ENCODE data around the gene LRRC73. TPM values are rescaled to one million over a fixed set of nuclear protein-coding genes. Genes with fewer than 3 reads are reported as not detected.
"Not testable (repeated sequence)": the region's sequence is repeated elsewhere in the genome, so short reads cannot be mapped to it uniquely, and the experiment has no call there.

LRRC73 gene
- total and polyA plus RNA-seq, 2 of the 8 experiments (the other 6 are each of a cell fraction or from before 2014, with no cell fraction given) = 0.24 to 0.26 TPM

DNA sequence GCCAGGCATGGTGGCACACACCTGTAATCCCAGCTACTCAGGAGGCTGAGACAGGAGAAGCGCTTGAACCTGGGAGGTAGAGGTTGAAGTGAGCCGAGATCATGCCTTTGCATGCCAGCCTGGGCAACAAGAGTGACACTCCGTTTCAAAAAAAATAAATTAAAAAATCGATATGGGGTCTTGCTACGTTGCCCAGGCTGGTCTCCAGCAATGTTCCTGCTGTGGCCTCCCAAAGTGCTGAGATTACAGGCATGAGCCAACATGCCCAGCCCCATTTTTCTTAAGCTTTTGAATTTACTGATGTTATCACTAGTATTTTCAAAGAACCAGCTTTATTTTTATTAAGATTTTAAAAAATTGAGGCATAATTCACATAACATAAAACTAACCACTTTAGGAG lies 30.4 kb upstream of the LRRC73 start (continued):
- TF ChIP-seq SUZ12 (IDR thresholded peaks at IDR 0.05; ENCODE audit: low read length) = no peak

DNA sequence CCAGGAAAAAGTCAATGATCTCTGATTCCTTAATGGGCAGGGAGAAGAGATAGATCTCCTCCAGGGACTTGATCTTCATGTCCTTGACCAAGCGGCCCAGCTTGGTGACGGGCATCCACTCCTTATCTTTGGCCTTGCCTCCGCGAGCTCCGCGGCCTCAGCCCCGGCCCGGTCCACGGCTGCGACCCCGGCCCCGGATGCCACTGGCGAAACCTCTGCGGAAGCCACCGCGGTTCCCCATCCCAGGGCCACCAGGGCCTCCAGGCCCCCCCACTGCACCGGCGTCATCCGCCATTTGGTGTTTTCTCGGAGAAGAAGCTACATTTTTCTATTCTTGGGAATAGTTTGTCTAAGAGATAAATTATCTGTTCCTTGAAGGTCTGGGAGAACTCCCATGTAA lies 29.3 kb upstream of the LRRC73 start:
- H3K27ac ChIP-seq (ENCODE audit: low read depth, low read length); H4K91ac ChIP-seq (replicated peaks; ENCODE audit: insufficient read length, low read length); H2AK5ac ChIP-seq (ENCODE audit: low read depth, low read length); H4K8ac ChIP-seq (ENCODE audit: extremely low read depth, insufficient read depth, low read length); H3K18ac ChIP-seq (ENCODE audit: extremely low read depth, low read length); H3K9me3 ChIP-seq (ENCODE audit: insufficient read depth in 2 of 2, low read depth in 1 of 2, low read length in 1 of 2); H3K14ac ChIP-seq (ENCODE audit: insufficient read length); H4K5ac ChIP-seq (ENCODE audit: insufficient read length, low read depth, low read length); H3K23me2 ChIP-seq (ENCODE audit: low read depth, low read length); H2BK12ac ChIP-seq (ENCODE audit: low read depth, low read length); H3K4me1 ChIP-seq (replicated peaks in 1 of 4; ENCODE audit: control insufficient read depth in 3 of 4, insufficient read depth in 4 of 4, low read length in 3 of 4); H3K4me3 ChIP-seq (ENCODE audit: extremely low read depth in 1 of 4, insufficient read depth in 2 of 4, low read depth in 3 of 4, low read length in 4 of 4); H2AFZ ChIP-seq (ENCODE audit: low read length); H3K56ac ChIP-seq (replicated peaks; ENCODE audit: insufficient read length, low read depth, low read length); H3K4me2 ChIP-seq (ENCODE audit: insufficient read depth in 1 of 2, low read depth in 2 of 2, low read length in 2 of 2); H2BK120ac ChIP-seq (replicated peaks; ENCODE audit: low read depth, low read length); H4K20me1 ChIP-seq (replicated peaks in 1 of 2; ENCODE audit: control insufficient read depth in 1 of 2, insufficient read depth in 2 of 2, low read length in 2 of 2); H2BK15ac ChIP-seq (ENCODE audit: low read length); H3K23ac ChIP-seq (ENCODE audit: insufficient read length); H3K79me2 ChIP-seq (ENCODE audit: control insufficient read depth in 1 of 2, insufficient read depth in 2 of 2, low read length in 2 of 2); DNase-seq (ENCODE audit: low read depth in 1 of 2, low spot score in 2 of 2); H2BK5ac ChIP-seq (ENCODE audit: low read depth, low read length); H3K4ac ChIP-seq (replicated peaks; ENCODE audit: insufficient read length, low read depth, low read length); FAIRE-seq; H3K9ac ChIP-seq (replicated peaks in 1 of 4; ENCODE audit: extremely low read depth in 1 of 4, low read depth in 3 of 4, low read length in 3 of 4); H3K79me1 ChIP-seq (ENCODE audit: low read depth, low read length); CTCF ChIA-PET (ENCODE audit: partially characterized antibody); H2BK20ac ChIP-seq (ENCODE audit: low read length); H3K27me3 ChIP-seq (replicated peaks in 1 of 4; ENCODE audit: control insufficient read depth in 3 of 4, extremely low read depth in 1 of 4, insufficient read depth in 3 of 4, low read length in 3 of 4): not testable (repeated sequence)
- POLR2A ChIA-PET (ENCODE audit: partially characterized antibody) = interaction anchor here (1.9 kb wide), 1 partner anchor 10 kb away, joined by 5 read pairs; no protein-coding TSS in a partner anchor
- H3K36me3 ChIP-seq (ENCODE audit: control insufficient read depth in 2 of 4, insufficient read depth in 4 of 4, low read length in 3 of 4) = peaks cover 4 to 55% (median 29%) of the 10 kb centered on the region in 4 experiments
- 98% methylated on average over 20 of the region's 20 CpGs; no CpG with 5 or more reads in 1 of the 2 experiments for WGBS, 2 experiments (ENCODE audit: extremely low coverage in 1 of 2, insufficient coverage in 1 of 2, insufficient read length in 1 of 2, insufficient replicate concordance in 2 of 2, low coverage in 1 of 2, low lambda C conversion rate in 2 of 2, missing lambda C conversion rate in 1 of 2)
